B cell (primary cell): Measurements from ENCODE around the gene OR52M1.

Experiments used
- CTCF ChIP-seq: fragments of 200-600 bp; IDR thresholded peaks from one replicate; pipeline ENCODE4 v1.8.0; 2022; ENCODE audit warnings: antibody characterized with exemption, mild to moderate bottlenecking
- EZH2 ChIP-seq: IDR thresholded peaks from 2 replicates; pipeline ENCODE4 v1.6.1; 2012; ENCODE audit warnings: borderline replicate concordance, low read depth, mild to moderate bottlenecking, moderate library complexity, low read length; ENCODE audit not compliant: insufficient read depth, poor library complexity, severe bottlenecking

GRCh38 chr11:4496557-4497248 lies 48.3 kb upstream of the OR52M1 start:
- TF ChIP-seq CTCF: no peak
- TF ChIP-seq EZH2: no peak
